H1 (cell line): ENCODE data around the gene RCAN2. TPM values are rescaled to one million over a fixed set of nuclear protein-coding genes. Genes with fewer than 3 reads are reported as not detected.
A peak's percentile ranks its signal among the peaks of the same experiment; 100 is the strongest.

Experiments used
- CTCF ChIA-PET: fragments of 300-600 bp; sonication (Branson Sonifier 250); formaldehyde crosslinking; loops from one replicate; lab custom pipeline; 2021; ENCODE audit not compliant: partially characterized antibody; lab: Charles Lee
- POLR2A ChIA-PET: fragments of 300-600 bp; sonication (Branson Sonifier 250); formaldehyde crosslinking; loops from one replicate; lab custom pipeline; 2021; ENCODE audit warnings: inconsistent platforms; ENCODE audit not compliant: partially characterized antibody; lab: Charles Lee
- DNase-seq, 2 experiments: peaks; one replicate each; pipeline versions ENCODE4 v3.0.0 to v3.0.0-alpha.2; 2010 to 2022; ENCODE audit warnings: low spot score in 2 of 2, low read depth in 1 of 2, mixed read lengths in 1 of 2
- FAIRE-seq: peaks from 2 replicates; lab custom pipeline; 2011; peaks lifted over from hg19 to GRCh38; lab: Jason Lieb, UNC
- H2AFZ ChIP-seq: 2 replicates; pipeline ENCODE4 v1.8.1; 2012; ENCODE audit warnings: low read length, inconsistent platforms
- H2AK5ac ChIP-seq: 2 replicates; pipeline ENCODE4 v1.6.1; 2013; ENCODE audit warnings: low read depth, low read length
- H2BK120ac ChIP-seq: replicated peaks from 2 replicates; pipeline ENCODE3; 2013; ENCODE audit warnings: low read depth, low read length, inconsistent platforms
- H2BK12ac ChIP-seq: 2 replicates; pipeline ENCODE4 v1.6.1; 2013; ENCODE audit warnings: low read depth, low read length
- H2BK15ac ChIP-seq: 2 replicates; pipeline ENCODE4 v1.6.1; 2013; ENCODE audit warnings: low read length
- H2BK20ac ChIP-seq: 2 replicates; pipeline ENCODE4 v1.6.1; 2013; ENCODE audit warnings: low read length
- H2BK5ac ChIP-seq: 2 replicates; pipeline ENCODE4 v1.6.1; 2013; ENCODE audit warnings: low read depth, low read length
- H3K14ac ChIP-seq: 2 replicates; pipeline ENCODE4 v1.6.1; 2013; ENCODE audit warnings: inconsistent platforms; ENCODE audit not compliant: insufficient read length
- H3K18ac ChIP-seq: 2 replicates; pipeline ENCODE4 v1.6.1; 2013; ENCODE audit warnings: low read length; ENCODE audit errors: extremely low read depth
- H3K23ac ChIP-seq: 2 replicates; pipeline ENCODE4 v1.6.1; 2013; ENCODE audit warnings: inconsistent platforms; ENCODE audit not compliant: insufficient read length
- H3K23me2 ChIP-seq: 2 replicates; pipeline ENCODE4 v1.6.1; 2013; ENCODE audit warnings: low read depth, low read length
- H3K27ac ChIP-seq: 2 replicates; pipeline ENCODE4 v1.6.1; 2011; ENCODE audit warnings: low read depth, low read length, inconsistent platforms
- H3K27me3 ChIP-seq, 4 experiments: replicated peaks in 1 of 4; 1 replicate in 1 of 4; 2 replicates in 3 of 4; pipeline versions ENCODE4 v1.6.1 to v1.8.1; 2011 to 2013; ENCODE audit warnings: low read length in 3 of 4, mild to moderate bottlenecking in 3 of 4, inconsistent platforms in 2 of 4, mixed read lengths in 2 of 4, moderate library complexity in 1 of 4; ENCODE audit not compliant: control insufficient read depth in 3 of 4, insufficient read depth in 3 of 4; ENCODE audit errors: extremely low read depth in 1 of 4
- H3K36me3 ChIP-seq, 4 experiments: 2 replicates each; pipeline versions ENCODE4 v1.6.1 to v1.8.1; 2011 to 2013; ENCODE audit warnings: mild to moderate bottlenecking in 4 of 4, low read length in 3 of 4, moderate library complexity in 2 of 4, control low read depth in 1 of 4, inconsistent platforms in 1 of 4; ENCODE audit not compliant: insufficient read depth in 4 of 4, control insufficient read depth in 2 of 4
- H3K4ac ChIP-seq: replicated peaks from 2 replicates; pipeline ENCODE3; 2013; ENCODE audit warnings: low read length, low read depth, mixed read lengths, inconsistent platforms; ENCODE audit not compliant: insufficient read length
- H3K4me1 ChIP-seq, 4 experiments: replicated peaks in 1 of 4; 1 replicate in 1 of 4; 2 replicates in 3 of 4; pipeline versions ENCODE4 v1.6.1 to v1.8.1; 2011 to 2013; ENCODE audit warnings: low read length in 3 of 4, inconsistent platforms in 2 of 4, mixed read lengths in 1 of 4; ENCODE audit not compliant: insufficient read depth in 4 of 4, control insufficient read depth in 3 of 4
- H3K4me2 ChIP-seq, 2 experiments: 2 replicates each; pipeline versions ENCODE4 v1.6.1 to v1.8.1; 2011 to 2013; ENCODE audit warnings: low read depth in 2 of 2, low read length in 2 of 2, control low read depth in 1 of 2, inconsistent platforms in 1 of 2, mild to moderate bottlenecking in 1 of 2; ENCODE audit not compliant: insufficient read depth in 1 of 2
- H3K4me3 ChIP-seq, 4 experiments: fragments of 200-600, 300-600 bp in 1 of 4; sonication (generic), shearing (Covaris generic), sonication (Bioruptor Twin) in 1 of 4; 2 replicates each; pipeline versions ENCODE4 v1.5.1 to v1.8.1; 2011 to 2016; ENCODE audit warnings: low read length in 4 of 4, low read depth in 3 of 4, control low read depth in 2 of 4, inconsistent platforms in 2 of 4, mild to moderate bottlenecking in 2 of 4, mixed read lengths in 1 of 4, moderate library complexity in 1 of 4; ENCODE audit not compliant: insufficient read depth in 2 of 4; ENCODE audit errors: extremely low read depth in 1 of 4
- H3K56ac ChIP-seq: replicated peaks from 2 replicates; pipeline ENCODE3; 2013; ENCODE audit warnings: low read depth, mild to moderate bottlenecking, mixed read lengths, low read length, inconsistent platforms; ENCODE audit not compliant: insufficient read length
- H3K79me1 ChIP-seq: 2 replicates; pipeline ENCODE4 v1.6.1; 2013; ENCODE audit warnings: low read depth, low read length, control low read depth
- H3K79me2 ChIP-seq, 2 experiments: 2 replicates each; pipeline versions ENCODE4 v1.6.1 to v1.8.1; 2012 to 2013; ENCODE audit warnings: low read length in 2 of 2, mild to moderate bottlenecking in 2 of 2, inconsistent platforms in 1 of 2; ENCODE audit not compliant: insufficient read depth in 2 of 2, control insufficient read depth in 1 of 2
- H3K9ac ChIP-seq, 4 experiments: replicated peaks in 1 of 4; 1 replicate in 1 of 4; 2 replicates in 3 of 4; pipeline versions ENCODE4 v1.6.1 to v1.8.1; 2011 to 2013; ENCODE audit warnings: low read depth in 3 of 4, low read length in 3 of 4, control low read depth in 2 of 4, mild to moderate bottlenecking in 2 of 4, moderate library complexity in 2 of 4, inconsistent platforms in 1 of 4; ENCODE audit errors: extremely low read depth in 1 of 4
- H3K9me3 ChIP-seq, 2 experiments: 2 replicates each; pipeline versions ENCODE4 v1.6.1 to v1.8.1; 2012 to 2013; ENCODE audit warnings: mild to moderate bottlenecking in 2 of 2, moderate library complexity in 2 of 2, control low read depth in 1 of 2, inconsistent platforms in 1 of 2, low read depth in 1 of 2, low read length in 1 of 2, mixed read lengths in 1 of 2; ENCODE audit not compliant: insufficient read depth in 2 of 2
- H4K20me1 ChIP-seq, 2 experiments: replicated peaks in 1 of 2; 2 replicates each; pipeline versions ENCODE3 to v1.8.1; 2011 to 2013; ENCODE audit warnings: inconsistent platforms in 2 of 2, low read length in 2 of 2, mild to moderate bottlenecking in 1 of 2; ENCODE audit not compliant: insufficient read depth in 2 of 2, control insufficient read depth in 1 of 2
- H4K5ac ChIP-seq: 2 replicates; pipeline ENCODE4 v1.6.1; 2013; ENCODE audit warnings: low read length, low read depth, mixed read lengths, inconsistent platforms; ENCODE audit not compliant: insufficient read length
- H4K8ac ChIP-seq: 2 replicates; pipeline ENCODE4 v1.8.0; 2013; ENCODE audit warnings: mild to moderate bottlenecking, moderate library complexity, low read length, inconsistent platforms; ENCODE audit not compliant: insufficient read depth; ENCODE audit errors: extremely low read depth
- H4K91ac ChIP-seq: replicated peaks from 2 replicates; pipeline ENCODE3; 2013; ENCODE audit warnings: low read length, mixed read lengths, inconsistent platforms; ENCODE audit not compliant: insufficient read length
- CBX5 ChIP-seq: fragments of 300-800, 300-1000 bp; sonication (generic); IDR thresholded peaks from 2 replicates; pipeline ENCODE4 v1.7.1; 2016; ENCODE audit warnings: antibody characterized with exemption, low read length, low read depth
- CEBPB ChIP-seq: IDR thresholded peaks from 2 replicates; pipeline ENCODE4 v1.6.1; 2012; ENCODE audit warnings: low read depth, low read length
- JUN ChIP-seq: IDR thresholded peaks from 2 replicates; pipeline ENCODE4 v1.6.1; 2011; ENCODE audit warnings: low read depth, mild to moderate bottlenecking, improper control_type of control experiment, low read length
- JUND ChIP-seq: IDR thresholded peaks from 2 replicates; pipeline ENCODE4 v1.6.1; 2011; ENCODE audit warnings: mild to moderate bottlenecking, improper control_type of control experiment, low read length
- SRF ChIP-seq: IDR thresholded peaks from 2 replicates; pipeline ENCODE4 v1.6.1; 2011; ENCODE audit warnings: mild to moderate bottlenecking, low read depth, low read length, moderate library complexity
- USF2 ChIP-seq: IDR thresholded peaks from 2 replicates; pipeline ENCODE4 v1.6.1; 2011; ENCODE audit warnings: low read length, improper control_type of control experiment
- YY1 ChIP-seq: IDR thresholded peaks from 2 replicates; pipeline ENCODE4 v1.6.1; 2011; ENCODE audit warnings: low read depth, mild to moderate bottlenecking, low read length
- polyA plus RNA-seq, 7 experiments: library from polyadenylated mRNA; depleted of rRNA in 3 of 7; stranded (reverse) in 5 of 7; unstranded in 2 of 7; fragments of >200 nt in 5 of 7; fragments of 200-250 nt in 2 of 7; gene quantifications; 1 replicate in 5 of 7; 2 replicates in 1 of 7; 4 replicates in 1 of 7; pipeline versions ENCODE4 v1.2.1 to v1.2.3, GENCODE V29; 2011 to 2013; ENCODE audit warnings: missing spikeins in 2 of 7, mixed read lengths in 2 of 7
- total RNA-seq: library from RNA; stranded (reverse); fragmentation: NEBNext Ultra II Directional; extraction: Animal tissue kit (Norgen Biotek cat#: 25700); gene quantifications from 2 replicates; pipeline ENCODE4 v1.2.1, GENCODE V29; 2021

The RCAN2 gene
- total and polyA plus RNA-seq, 2 of the 8 experiments (the other 6 are each of a cell fraction or from before 2014, with no cell fraction given), result 5.0 to 8.5 TPM

GRCh38 chr6:46437671-46438221 lies 53.5 kb downstream of the RCAN2 start:
- no peak for DNase-seq
- H4K20me1 ChIP-seq, result no peaks in the 10 kb centered on the region
- H3K23ac ChIP-seq, result no peak overlapping the region
- H3K27ac ChIP-seq, result no peak overlapping the region
- H3K4me3 ChIP-seq, result no peak overlapping the region
- H2BK15ac ChIP-seq, result no peak overlapping the region
- H3K9me3 ChIP-seq, result 0 out of 4 replicates have a peak, but pooled peaks cover 0 to 5% of the 10 kb centered on the region in 2 experiments
- peak overlapping the region; percentile 38; the same call in 1 of the 2 replicates for H4K8ac ChIP-seq
- no peak overlapping the region for H3K56ac ChIP-seq
- TF ChIP-seq CBX5 (no peak), USF2 (no peak), JUN (no peak), SRF (no peak), CEBPB (no peak), YY1 (no peak), JUND (no peak)
- TF ChIP-seq, all 59 proteins: peak for 0
- no peaks in the 10 kb centered on the region for H3K23me2 ChIP-seq
- H3K14ac ChIP-seq, result no peak overlapping the region
- H4K91ac ChIP-seq, result no peak overlapping the region
- H2BK120ac ChIP-seq, result no peak overlapping the region
- POLR2A ChIA-PET, result interaction anchor here (1.0 kb wide), 1 partner anchor 29 kb away, joined by 3 read pairs; no protein-coding TSS in a partner anchor
- no peaks in the 10 kb centered on the region for H3K27me3 ChIP-seq
- H3K4ac ChIP-seq, result no peak overlapping the region
- no peaks in the 10 kb centered on the region for H3K79me1 ChIP-seq
- no peak overlapping the region for H4K5ac ChIP-seq
- no peak for FAIRE-seq
- peaks cover 0 to 3% (median 1%) of the 10 kb centered on the region in 4 experiments; a peak in 2 of 7 replicates for H3K4me1 ChIP-seq
- CTCF ChIA-PET, result interaction anchor here (1.0 to 2.5 kb wide), 5 partner anchors 19 to 218 kb away, joined by 3 to 6 read pairs (median 4); partner anchors contain the start of gene RCAN2
- H3K36me3 ChIP-seq, result no peaks in the 10 kb centered on the region
- H3K9ac ChIP-seq, result no peak overlapping the region
- no peak overlapping the region for H2AFZ ChIP-seq
- no peak overlapping the region for H3K18ac ChIP-seq
- H2BK20ac ChIP-seq, result no peak overlapping the region
- no peak overlapping the region for H2AK5ac ChIP-seq
- H2BK12ac ChIP-seq, result peak overlapping the region; percentile 81; the same call in 1 of the 2 replicates
- H3K79me2 ChIP-seq, result no peaks in the 10 kb centered on the region
- no peak overlapping the region for H2BK5ac ChIP-seq
- no peak overlapping the region for H3K4me2 ChIP-seq
